SK-N-SH (cell line): ENCODE data around the gene RPS3A. TPM values are rescaled to one million over a fixed set of nuclear protein-coding genes. Genes with fewer than 3 reads are reported as not detected.
"Not testable (repeated sequence)": the region's sequence is repeated elsewhere in the genome, so short reads cannot be mapped to it uniquely, and the experiment has no call there.

Experiments used
- CTCF ChIA-PET: fragments of 300-600, 350-600 bp; formaldehyde crosslinking; extraction: SDS; loops from one replicate; lab custom pipeline; 2021; lab: Yijun Ruan, JAX
- POLR2A ChIA-PET: fragments of 350-600 bp; sonication (Branson Sonifier 250); formaldehyde crosslinking; extraction: SDS; loops from one replicate; lab custom pipeline; 2020; ENCODE audit warnings: antibody characterized with exemption, inconsistent platforms; lab: Yijun Ruan, JAX
- DNase-seq: peaks from one replicate; pipeline ENCODE4 v3.0.0; 2012
- H2AFZ ChIP-seq: fragments of 200-600 bp; sonication (generic); 2 replicates; pipeline ENCODE4 v1.8.1; 2016; ENCODE audit warnings: antibody characterized with exemption, mild to moderate bottlenecking, low read depth
- H3F3A ChIP-seq: fragments of 200-600 bp; sonication (generic); replicated peaks from 2 replicates; pipeline ENCODE3; 2016; ENCODE audit warnings: antibody characterized with exemption, mild to moderate bottlenecking; ENCODE audit not compliant: insufficient read depth
- H3K27ac ChIP-seq, 2 experiments: fragments of 200-500 bp in 1 of 2; fragments of 200-600 bp in 1 of 2; sonication (Bioruptor generic) in 1 of 2; sonication (generic), shearing (Covaris generic) in 1 of 2; 2 replicates each; pipeline versions ENCODE4 v1.5.1 to v1.6.1; 2014 to 2016; ENCODE audit warnings: low read depth in 2 of 2, inconsistent platforms in 1 of 2, low read length in 1 of 2, mild to moderate bottlenecking in 1 of 2, mixed read lengths in 1 of 2
- H3K27me3 ChIP-seq: fragments of 200-600 bp; sonication (generic), shearing (Covaris generic); 2 replicates; pipeline ENCODE4 v1.6.1; 2016; ENCODE audit warnings: mixed run types; ENCODE audit not compliant: insufficient read depth
- H3K36me3 ChIP-seq, 2 experiments: fragments of 200-500 bp in 1 of 2; fragments of 200-600 bp in 1 of 2; sonication (Bioruptor generic) in 1 of 2; sonication (generic) in 1 of 2; replicated peaks in 1 of 2; 2 replicates each; pipeline versions ENCODE3 to v1.5.1; 2014 to 2016; ENCODE audit warnings: low read length in 1 of 2, mild to moderate bottlenecking in 1 of 2; ENCODE audit not compliant: insufficient read depth in 2 of 2, control insufficient read depth in 1 of 2
- H3K4me1 ChIP-seq, 2 experiments: fragments of 200-500 bp in 1 of 2; fragments of 200-600 bp in 1 of 2; sonication (Bioruptor generic) in 1 of 2; sonication (generic), shearing (Covaris generic) in 1 of 2; 2 replicates each; pipeline versions ENCODE4 v1.5.1 to v1.6.1; 2014 to 2016; ENCODE audit warnings: low read depth in 1 of 2, low read length in 1 of 2, mixed run types in 1 of 2; ENCODE audit not compliant: insufficient read depth in 2 of 2, control insufficient read depth in 1 of 2
- H3K4me2 ChIP-seq: fragments of 200-600 bp; sonication (generic), shearing (Covaris generic); 2 replicates; pipeline ENCODE4 v1.6.1; 2017; ENCODE audit warnings: mixed run types
- H3K4me3 ChIP-seq, 2 experiments: fragments of 200-500 bp in 1 of 2; fragments of 200-600 bp in 1 of 2; sonication (Bioruptor generic) in 1 of 2; sonication (generic), shearing (Covaris generic) in 1 of 2; 2 replicates each; pipeline versions ENCODE4 v1.5.1 to v1.8.1; 2014 to 2016; ENCODE audit warnings: low read depth in 2 of 2, inconsistent platforms in 1 of 2, low read length in 1 of 2, mild to moderate bottlenecking in 1 of 2, mixed read lengths in 1 of 2, moderate library complexity in 1 of 2
- H3K79me2 ChIP-seq: fragments of 200-600 bp; sonication (generic); 2 replicates; pipeline ENCODE4 v1.8.1; 2017; ENCODE audit warnings: mild to moderate bottlenecking; ENCODE audit not compliant: insufficient read depth
- H3K9ac ChIP-seq: fragments of 200-600 bp; sonication (generic); 2 replicates; pipeline ENCODE4 v1.6.1; 2017; ENCODE audit warnings: mixed run types
- H3K9me2 ChIP-seq: fragments of 200-600 bp; sonication (generic); 2 replicates; pipeline ENCODE4 v1.6.1; 2017; ENCODE audit warnings: mixed run types
- H3K9me3 ChIP-seq: fragments of 200-600 bp; sonication (generic); 2 replicates; pipeline ENCODE4 v1.6.1; 2017; ENCODE audit warnings: mixed run types, mild to moderate bottlenecking, moderate library complexity
- H4K20me1 ChIP-seq: fragments of 200-600 bp; sonication (generic); 2 replicates; pipeline ENCODE4 v1.6.1; 2017; ENCODE audit warnings: mild to moderate bottlenecking, mixed run types; ENCODE audit not compliant: insufficient read depth
- FOXJ3 ChIP-seq: sonication (generic); formaldehyde crosslinking; IDR thresholded peaks from 2 replicates; pipeline ENCODE4 v1.5.1; 2020; ENCODE audit warnings: mild to moderate bottlenecking, missing genetic modification reagents
- FOXM1 ChIP-seq: IDR thresholded peaks from 2 replicates; pipeline ENCODE4 v1.4.0; 2012; ENCODE audit warnings: low read depth, mild to moderate bottlenecking
- GABPA ChIP-seq: IDR thresholded peaks from 2 replicates; pipeline ENCODE4 v1.4.0; 2012; ENCODE audit warnings: low read depth, mild to moderate bottlenecking
- GATA2 ChIP-seq: sonication (generic); formaldehyde crosslinking; IDR thresholded peaks from 2 replicates; pipeline ENCODE4 v1.5.0; 2020; ENCODE audit warnings: mild to moderate bottlenecking, missing genetic modification reagents
- MEF2A ChIP-seq: IDR thresholded peaks from 2 replicates; pipeline ENCODE4 v1.4.0; 2012; ENCODE audit warnings: low read depth, borderline replicate concordance
- MXI1 ChIP-seq: IDR thresholded peaks from 2 replicates; pipeline ENCODE4 v1.6.1; 2012; ENCODE audit warnings: mild to moderate bottlenecking, low read depth, low read length, improper control_type of control experiment
- NFIC ChIP-seq: IDR thresholded peaks from 2 replicates; pipeline ENCODE4 v1.4.0; 2012; ENCODE audit warnings: borderline replicate concordance
- POLR2AphosphoS5 ChIP-seq: IDR thresholded peaks from 2 replicates; pipeline ENCODE4 v1.6.1; 2012; ENCODE audit warnings: low read depth, low read length
- RAD21 ChIP-seq: IDR thresholded peaks from 2 replicates; pipeline ENCODE4 v1.6.1; 2012; ENCODE audit warnings: mild to moderate bottlenecking, low read length
- RCOR1 ChIP-seq: fragments of 150-350 bp; IDR thresholded peaks from 2 replicates; pipeline ENCODE4 v1.6.1; 2017; ENCODE audit warnings: antibody characterized with exemption, low read length
- RXRA ChIP-seq: IDR thresholded peaks from 2 replicates; pipeline ENCODE4 v1.4.0; 2012; ENCODE audit warnings: low read depth, mild to moderate bottlenecking, borderline replicate concordance
- SIN3A ChIP-seq: IDR thresholded peaks from 2 replicates; pipeline ENCODE4 v1.6.1; 2012; ENCODE audit warnings: low read depth, mild to moderate bottlenecking, low read length, moderate library complexity, borderline replicate concordance
- TAF1 ChIP-seq: IDR thresholded peaks from 2 replicates; pipeline ENCODE4 v1.6.1; 2012; ENCODE audit warnings: low read depth, mild to moderate bottlenecking, low read length, moderate library complexity, borderline replicate concordance
- TCF12 ChIP-seq: IDR thresholded peaks from 2 replicates; pipeline ENCODE4 v1.4.0; 2012
- WGBS: methylation state at CpG from one replicate; pipeline ENCODE4 v1.1.6; 2017; ENCODE audit warnings: low lambda C conversion rate; 5-methylcytosine and 5-hydroxymethylcytosine counted together
- polyA plus RNA-seq, 3 experiments: library from polyadenylated mRNA; depleted of rRNA; stranded (reverse); fragments of >200 nt; gene quantifications; 2 replicates each; pipeline ENCODE4 v1.2.3, GENCODE V29; 2012
- TF ChIP-seq, protein P1 (sequence below): fragments of 150-350 bp; IDR thresholded peaks from 2 replicates; pipeline ENCODE4 v1.6.1; 2016; ENCODE audit warnings: mild to moderate bottlenecking, low read depth, low read length
- TF ChIP-seq, protein P2 (sequence below): IDR thresholded peaks from 2 replicates; pipeline ENCODE4 v1.4.0; 2012; ENCODE audit warnings: low read depth
- TF ChIP-seq, protein P3 (sequence below): IDR thresholded peaks from 2 replicates; pipeline ENCODE4 v1.4.0; 2012; ENCODE audit warnings: low read depth, borderline replicate concordance

RPS3A gene
- polyA plus RNA-seq, 1 of the 3 experiments (the other 2 are of a cell fraction): 2,161 TPM

DNA sequence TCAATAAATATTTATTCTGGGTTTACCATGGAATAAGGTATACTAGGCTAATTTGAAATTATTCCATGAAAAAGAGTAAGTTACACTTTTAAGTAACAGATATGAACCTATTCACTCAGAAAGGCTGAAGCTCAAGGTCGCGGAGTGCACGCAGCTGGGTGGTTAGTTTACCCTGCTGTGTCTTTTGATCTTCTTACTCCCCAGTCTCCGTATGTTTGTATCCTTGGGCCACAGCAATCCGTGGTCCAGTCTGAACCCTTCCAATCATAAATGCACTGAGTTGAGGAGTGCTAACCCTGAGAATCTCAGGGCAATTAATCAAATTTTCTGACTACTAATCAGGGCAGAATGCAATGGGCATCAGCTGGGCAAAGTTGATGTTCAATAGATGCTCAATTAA, 33.9 kb downstream of the RPS3A start:
- H3K27ac ChIP-seq: no peak overlapping the region
- H4K20me1 ChIP-seq: no peaks in the 10 kb centered on the region
- POLR2A ChIA-PET: no interaction called here
- H3F3A ChIP-seq: peaks cover 3% of the 10 kb centered on the region
- CTCF ChIA-PET: interaction anchor here (0.7 kb wide), 1 partner anchor 77 kb away, joined by 3 read pairs; no protein-coding TSS in a partner anchor
- H3K4me3 ChIP-seq: no peak overlapping the region
- H3K79me2 ChIP-seq: no peaks in the 10 kb centered on the region
- no peaks in the 10 kb centered on the region for H3K27me3 ChIP-seq
- H2AFZ ChIP-seq: no peak overlapping the region
- 94% methylated on average over 5 of the region's 5 CpGs for WGBS
- no peak overlapping the region for H3K9ac ChIP-seq
- no peaks in the 10 kb centered on the region for H3K9me3 ChIP-seq
- no peak overlapping the region for H3K4me2 ChIP-seq
- H3K9me2 ChIP-seq: no peaks in the 10 kb centered on the region
- TF ChIP-seq TCF12 (no peak), GABPA (no peak), RAD21 (no peak), FOXM1 (no peak)
- TF ChIP-seq, protein P1, sequence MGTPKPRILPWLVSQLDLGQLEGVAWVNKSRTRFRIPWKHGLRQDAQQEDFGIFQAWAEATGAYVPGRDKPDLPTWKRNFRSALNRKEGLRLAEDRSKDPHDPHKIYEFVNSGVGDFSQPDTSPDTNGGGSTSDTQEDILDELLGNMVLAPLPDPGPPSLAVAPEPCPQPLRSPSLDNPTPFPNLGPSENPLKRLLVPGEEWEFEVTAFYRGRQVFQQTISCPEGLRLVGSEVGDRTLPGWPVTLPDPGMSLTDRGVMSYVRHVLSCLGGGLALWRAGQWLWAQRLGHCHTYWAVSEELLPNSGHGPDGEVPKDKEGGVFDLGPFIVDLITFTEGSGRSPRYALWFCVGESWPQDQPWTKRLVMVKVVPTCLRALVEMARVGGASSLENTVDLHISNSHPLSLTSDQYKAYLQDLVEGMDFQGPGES: no peak
- H3K36me3 ChIP-seq: peaks cover 31 to 59% of the 10 kb centered on the region in 2 experiments
- no peaks in the 10 kb centered on the region for H3K4me1 ChIP-seq
- DNase-seq: no peak

DNA sequence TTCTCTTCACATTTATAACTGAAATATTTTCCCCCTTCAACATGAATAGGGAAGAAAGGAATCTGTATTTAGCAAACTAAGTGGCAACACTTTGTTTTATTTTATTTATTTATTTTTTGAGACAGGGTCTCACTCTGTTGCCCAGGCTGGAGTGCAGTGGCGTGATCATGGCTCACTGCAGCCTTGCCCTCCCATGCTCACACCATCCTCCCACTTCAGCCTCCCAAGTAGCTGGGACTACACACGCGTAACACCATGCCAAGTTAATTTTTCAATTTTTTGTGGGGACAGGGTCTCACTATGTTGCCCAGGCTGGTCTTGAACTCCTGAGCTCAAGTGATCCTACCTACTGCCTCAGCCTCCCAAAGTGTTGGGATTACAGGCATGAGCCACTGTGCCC, 36.6 kb downstream of the RPS3A start:
- H3K9ac ChIP-seq, H3K27ac ChIP-seq, H3F3A ChIP-seq, H3K4me2 ChIP-seq, H3K9me3 ChIP-seq, H3K9me2 ChIP-seq, H3K4me1 ChIP-seq, H3K27me3 ChIP-seq, H4K20me1 ChIP-seq, POLR2A ChIA-PET, H3K79me2 ChIP-seq, DNase-seq, H3K4me3 ChIP-seq, CTCF ChIA-PET, H2AFZ ChIP-seq: not testable (repeated sequence)
- WGBS: 94% methylated on average over 3 of the region's 3 CpGs
- H3K36me3 ChIP-seq: peaks cover 44 to 53% of the 10 kb centered on the region in 2 experiments

DNA sequence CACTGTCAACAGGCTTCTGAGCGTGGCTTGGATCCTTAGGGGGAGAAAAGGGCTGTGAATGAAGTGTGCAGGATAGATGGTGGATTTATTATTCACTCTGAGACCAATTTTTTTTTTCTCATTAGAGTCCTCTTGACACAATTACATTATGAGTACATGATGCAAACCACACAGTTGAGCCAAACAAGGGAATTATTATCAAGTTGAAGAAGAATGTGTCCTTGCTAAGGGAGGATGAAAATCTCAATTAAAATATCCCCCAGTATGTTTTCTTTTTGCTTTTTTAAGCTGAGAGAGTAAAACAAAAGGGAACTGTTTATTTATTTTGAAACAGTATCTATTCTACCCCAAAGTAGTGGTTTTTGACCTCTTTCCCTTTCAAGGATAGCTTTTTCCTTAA, 40.4 kb downstream of the RPS3A start:
- TF ChIP-seq, protein P2, sequence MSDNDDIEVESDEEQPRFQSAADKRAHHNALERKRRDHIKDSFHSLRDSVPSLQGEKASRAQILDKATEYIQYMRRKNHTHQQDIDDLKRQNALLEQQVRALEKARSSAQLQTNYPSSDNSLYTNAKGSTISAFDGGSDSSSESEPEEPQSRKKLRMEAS: no peak
- TF ChIP-seq TAF1 (no peak), NFIC (no peak), SIN3A (no peak), FOXJ3 (CRISPR knock-in tag) (no peak), RCOR1 (no peak), MXI1 (no peak), GATA2 (CRISPR knock-in tag) (no peak), POLR2AphosphoS5 (no peak), TCF12 (no peak), RXRA (no peak), MEF2A (no peak), GABPA (no peak)
- TF ChIP-seq, protein P3, sequence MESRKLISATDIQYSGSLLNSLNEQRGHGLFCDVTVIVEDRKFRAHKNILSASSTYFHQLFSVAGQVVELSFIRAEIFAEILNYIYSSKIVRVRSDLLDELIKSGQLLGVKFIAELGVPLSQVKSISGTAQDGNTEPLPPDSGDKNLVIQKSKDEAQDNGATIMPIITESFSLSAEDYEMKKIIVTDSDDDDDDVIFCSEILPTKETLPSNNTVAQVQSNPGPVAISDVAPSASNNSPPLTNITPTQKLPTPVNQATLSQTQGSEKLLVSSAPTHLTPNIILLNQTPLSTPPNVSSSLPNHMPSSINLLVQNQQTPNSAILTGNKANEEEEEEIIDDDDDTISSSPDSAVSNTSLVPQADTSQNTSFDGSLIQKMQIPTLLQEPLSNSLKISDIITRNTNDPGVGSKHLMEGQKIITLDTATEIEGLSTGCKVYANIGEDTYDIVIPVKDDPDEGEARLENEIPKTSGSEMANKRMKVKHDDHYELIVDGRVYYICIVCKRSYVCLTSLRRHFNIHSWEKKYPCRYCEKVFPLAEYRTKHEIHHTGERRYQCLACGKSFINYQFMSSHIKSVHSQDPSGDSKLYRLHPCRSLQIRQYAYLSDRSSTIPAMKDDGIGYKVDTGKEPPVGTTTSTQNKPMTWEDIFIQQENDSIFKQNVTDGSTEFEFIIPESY: no peak
- H3K27me3 ChIP-seq: no peaks in the 10 kb centered on the region
- no peaks in the 10 kb centered on the region for H3K9me3 ChIP-seq
- H3K27ac ChIP-seq: no peak overlapping the region
- H3K79me2 ChIP-seq: no peaks in the 10 kb centered on the region
- no peak for DNase-seq
- no peaks in the 10 kb centered on the region for H3K9me2 ChIP-seq
- H3F3A ChIP-seq: peaks cover 3% of the 10 kb centered on the region
- ChIA-PET POLR2A (no interaction called here), CTCF (interaction anchor here (0.6 to 3.5 kb wide), 3 partner anchors 18 to 684 kb away, joined by 3 to 13 read pairs (median 4); no protein-coding TSS in a partner anchor)
- H4K20me1 ChIP-seq: no peaks in the 10 kb centered on the region
- no peak overlapping the region for H3K4me2 ChIP-seq
- WGBS: 93% methylated on average over 1 of the region's 1 CpG
- no peak overlapping the region for H3K9ac ChIP-seq
- H3K36me3 ChIP-seq: peaks cover 49% of the 10 kb centered on the region in 2 experiments
- H2AFZ ChIP-seq: no peak overlapping the region
- no peaks in the 10 kb centered on the region for H3K4me1 ChIP-seq
- H3K4me3 ChIP-seq: no peak overlapping the region
